Testis (tissue), 3 donors: Measurements from ENCODE around the gene NIPSNAP3A. TPM values are rescaled to one million over a fixed set of nuclear protein-coding genes. Genes with fewer than 3 reads are reported as not detected.

Source experiments
- DNase-seq: peaks from one replicate; pipeline ENCODE4 v3.0.0-alpha.2; 2019
- H3K27ac ChIP-seq, 2 donors: fragments of 200-600 bp; sonication (generic); one replicate each; pipeline ENCODE4 v1.5.1; 2019
- H3K27me3 ChIP-seq: fragments of 200-600 bp; sonication (generic); one replicate; pipeline ENCODE4 v1.5.1; 2019
- H3K36me3 ChIP-seq: fragments of 200-600 bp; sonication (generic); one replicate; pipeline ENCODE4 v1.5.1; 2017; ENCODE audit warnings: low read depth; ENCODE audit errors: missing control alignments
- H3K4me1 ChIP-seq: fragments of 200-600 bp; sonication (generic); one replicate; pipeline ENCODE4 v1.5.1; 2019
- H3K4me3 ChIP-seq, 2 donors: fragments of 200-600 bp; sonication (generic); one replicate each; pipeline ENCODE4 v1.5.1; 2017 to 2019
- H3K9me3 ChIP-seq: fragments of 200-600 bp; sonication (generic); one replicate; pipeline ENCODE4 v1.5.1; 2017
- POLR2A ChIP-seq: fragments of 450-650 bp; IDR thresholded peaks from one replicate; pipeline ENCODE4 v1.6.1; 2017; ENCODE audit warnings: antibody characterized with exemption, mild to moderate bottlenecking, moderate library complexity
- WGBS, 2 donors: methylation state at CpG; one replicate each; pipeline ENCODE4 v1.1.5; 2018; 5-methylcytosine and 5-hydroxymethylcytosine counted together
- intact Hi-C: fragments of 100-400 bp; cut with DNase I; formaldehyde crosslinking; loops from one replicate; pipeline ENCODE4 v1.15.1; 2023; ENCODE audit warnings: low total_unique reads
- polyA plus RNA-seq: library from polyadenylated mRNA; stranded (reverse); fragments of 350-450 nt; fragmentation: Illumina TruSeq; extraction: RNeasy Lipid Tissue Mini Kit (QIAGEN cat#74804); gene quantifications from one replicate; pipeline ENCODE4 v1.2.3, GENCODE V29; 2014; ENCODE audit warnings: low read depth, low replicate concordance; ENCODE audit not compliant: insufficient read depth
- total RNA-seq, 2 donors: library from RNA; depleted of rRNA; stranded (reverse); fragments of >200 nt; gene quantifications; one replicate each; pipeline ENCODE4 v1.2.3, GENCODE V29; 2016
- TF ChIP-seq, protein P1 (sequence below), 3 experiments: fragments of 450-650 bp in 2 of 3; fragments of 200-600 bp in 1 of 3; sonication (generic) in 1 of 3; IDR thresholded peaks; one replicate each; pipeline ENCODE4 v1.5.1; 2016 to 2019; ENCODE audit warnings: antibody characterized with exemption in 3 of 3, mild to moderate bottlenecking in 2 of 3, moderate library complexity in 1 of 3

NIPSNAP3A gene
- total and polyA plus RNA-seq, 3 donors from 2014 or later = 21.6 to 28.8 (median 27.0) TPM

DNA sequence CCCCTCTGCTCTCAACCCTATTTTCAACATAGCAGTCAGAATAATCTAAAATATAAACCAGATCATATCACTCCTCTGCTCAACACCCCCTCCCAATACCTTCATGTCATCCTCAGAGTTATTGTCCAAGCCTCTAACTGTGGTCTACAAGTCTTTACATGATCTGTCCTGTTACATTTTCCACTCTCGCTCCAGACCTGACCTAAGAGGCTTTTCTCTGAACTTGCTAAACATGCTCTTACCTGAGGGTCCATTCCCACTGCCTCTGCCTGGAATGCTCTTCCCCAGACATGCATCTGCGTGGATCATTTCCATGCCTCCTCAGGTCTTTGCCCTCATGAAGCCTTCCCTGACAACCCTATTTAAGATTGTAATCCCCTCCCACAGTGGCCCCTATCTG, 28.5 kb downstream of the NIPSNAP3A start:
- WGBS, 2 donors = 92 to 97% methylated on average over 2 of the region's 2 CpGs
- no peaks in the 10 kb centered on the region for H3K27me3 ChIP-seq
- no peaks in the 10 kb centered on the region for H3K9me3 ChIP-seq
- intact Hi-C loops = no loop called here
- H3K4me1 ChIP-seq = peaks cover 5% of the 10 kb centered on the region
- H3K27ac ChIP-seq = no peak overlapping the region
- no peak overlapping the region for H3K4me3 ChIP-seq
- no peak for DNase-seq
- no peak for TF ChIP-seq POLR2A
- TF ChIP-seq, protein P1, sequence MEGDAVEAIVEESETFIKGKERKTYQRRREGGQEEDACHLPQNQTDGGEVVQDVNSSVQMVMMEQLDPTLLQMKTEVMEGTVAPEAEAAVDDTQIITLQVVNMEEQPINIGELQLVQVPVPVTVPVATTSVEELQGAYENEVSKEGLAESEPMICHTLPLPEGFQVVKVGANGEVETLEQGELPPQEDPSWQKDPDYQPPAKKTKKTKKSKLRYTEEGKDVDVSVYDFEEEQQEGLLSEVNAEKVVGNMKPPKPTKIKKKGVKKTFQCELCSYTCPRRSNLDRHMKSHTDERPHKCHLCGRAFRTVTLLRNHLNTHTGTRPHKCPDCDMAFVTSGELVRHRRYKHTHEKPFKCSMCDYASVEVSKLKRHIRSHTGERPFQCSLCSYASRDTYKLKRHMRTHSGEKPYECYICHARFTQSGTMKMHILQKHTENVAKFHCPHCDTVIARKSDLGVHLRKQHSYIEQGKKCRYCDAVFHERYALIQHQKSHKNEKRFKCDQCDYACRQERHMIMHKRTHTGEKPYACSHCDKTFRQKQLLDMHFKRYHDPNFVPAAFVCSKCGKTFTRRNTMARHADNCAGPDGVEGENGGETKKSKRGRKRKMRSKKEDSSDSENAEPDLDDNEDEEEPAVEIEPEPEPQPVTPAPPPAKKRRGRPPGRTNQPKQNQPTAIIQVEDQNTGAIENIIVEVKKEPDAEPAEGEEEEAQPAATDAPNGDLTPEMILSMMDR (IDR thresholded peaks at IDR 0.05) = no peak
- no peaks in the 10 kb centered on the region for H3K36me3 ChIP-seq

DNA sequence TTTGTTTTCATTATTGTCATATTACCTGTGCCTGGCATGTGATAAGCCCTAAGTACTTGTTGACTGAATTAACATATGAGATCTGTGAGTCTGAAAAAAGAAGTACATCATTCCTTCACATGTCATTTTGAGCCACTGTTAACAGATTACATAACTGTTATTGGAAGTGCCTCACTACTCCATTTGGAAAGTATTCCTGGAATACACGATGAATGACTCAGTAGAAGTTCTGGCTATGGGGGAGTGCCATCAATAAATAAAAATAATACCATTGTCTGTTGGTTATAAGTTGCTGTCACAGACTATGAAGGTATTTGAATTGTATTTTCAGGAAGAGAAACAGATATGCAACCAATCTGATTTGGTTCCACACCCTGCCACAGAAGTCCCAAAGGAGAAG, 29.3 kb downstream of the NIPSNAP3A start:
- Histone ChIP-seq H3K27ac (no peak overlapping the region), H3K4me1 (peaks cover 11% of the 10 kb centered on the region), H3K36me3 (no peaks in the 10 kb centered on the region), H3K27me3 (no peaks in the 10 kb centered on the region), H3K4me3 (no peak overlapping the region), H3K9me3 (no peaks in the 10 kb centered on the region)
- DNase-seq = no peak
- TF ChIP-seq POLR2A = no peak
- TF ChIP-seq, protein P1 (IDR thresholded peaks at IDR 0.05) = no peak
- 50 to 71% methylated on average over 1 of the region's 1 CpG for WGBS, 2 donors
- intact Hi-C loops = no loop called here

DNA sequence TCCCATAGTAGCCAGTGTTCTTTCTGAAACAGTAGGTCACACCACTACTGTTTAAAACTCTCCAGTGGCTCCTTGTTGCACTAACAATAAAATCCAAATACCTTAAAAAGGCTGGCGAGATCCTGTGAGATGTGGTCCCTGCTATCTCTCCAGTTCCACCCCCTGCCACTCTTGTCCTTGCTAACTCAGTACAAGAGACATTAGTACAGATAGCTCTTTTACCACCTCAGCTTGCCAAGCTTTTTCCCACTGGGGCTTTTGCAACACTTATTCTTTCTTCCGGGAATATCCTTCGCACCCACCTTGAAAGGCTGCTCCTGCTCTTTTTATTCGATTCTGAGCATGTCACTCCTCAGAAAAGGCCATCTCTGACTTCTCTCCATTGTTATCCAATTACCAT, 31.3 kb downstream of the NIPSNAP3A start:
- H3K4me1 ChIP-seq = peaks cover 7% of the 10 kb centered on the region
- H3K27me3 ChIP-seq = no peaks in the 10 kb centered on the region
- H3K4me3 ChIP-seq = no peak overlapping the region
- intact Hi-C loops = no loop called here
- TF ChIP-seq, protein P1 (IDR thresholded peaks at IDR 0.05) = no peak
- TF ChIP-seq POLR2A = no peak
- no peaks in the 10 kb centered on the region for H3K36me3 ChIP-seq
- 81 to 84% methylated on average over 4 of the region's 4 CpGs for WGBS, 2 donors
- no peak for DNase-seq
- H3K27ac ChIP-seq = no peak overlapping the region
- H3K9me3 ChIP-seq = no peaks in the 10 kb centered on the region

DNA sequence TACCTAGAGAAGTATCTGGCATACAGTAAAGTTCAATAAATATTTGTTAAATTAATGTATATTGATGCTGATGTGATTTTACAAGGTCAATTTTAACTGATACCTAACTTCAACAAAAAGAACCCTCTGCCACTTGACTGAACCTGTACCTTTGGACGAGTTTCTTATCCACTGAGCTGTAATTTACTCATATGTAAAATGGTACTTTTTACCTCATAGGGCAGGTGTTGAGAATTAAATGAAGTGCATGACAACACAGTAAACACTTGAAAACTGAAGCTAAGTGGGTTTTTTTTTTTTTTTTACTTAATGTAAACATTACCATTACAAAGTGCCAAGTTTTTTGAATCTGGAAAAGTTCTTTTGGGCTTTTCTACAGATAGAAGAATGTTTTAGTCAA, 31.9 kb downstream of the NIPSNAP3A start:
- Histone ChIP-seq H3K27me3 (no peaks in the 10 kb centered on the region), H3K9me3 (no peaks in the 10 kb centered on the region), H3K36me3 (no peaks in the 10 kb centered on the region), H3K4me3 (no peak overlapping the region), H3K4me1 (peaks cover 7% of the 10 kb centered on the region), H3K27ac (no peak overlapping the region)
- TF ChIP-seq, protein P1 (IDR thresholded peaks at IDR 0.05) = no peak
- no peak for TF ChIP-seq POLR2A
- no peak for DNase-seq
- 90 to 91% methylated on average over 1 of the region's 1 CpG for WGBS, 2 donors
- intact Hi-C loops = no loop called here

- intact Hi-C loops = no loop called here
- Histone ChIP-seq H3K27me3 (no peaks in the 10 kb centered on the region), H3K4me1 (peaks cover 7% of the 10 kb centered on the region), H3K4me3 (no peak overlapping the region), H3K36me3 (no peaks in the 10 kb centered on the region), H3K9me3 (no peaks in the 10 kb centered on the region), H3K27ac (no peak overlapping the region)
- no peak for DNase-seq
- WGBS, 2 donors = 76 to 80% methylated on average over 9 of the region's 9 CpGs
- no peak for TF ChIP-seq POLR2A
- TF ChIP-seq, protein P1 (IDR thresholded peaks at IDR 0.05) = no peak
Measured at GRCh38 chr9:104779946-104780535, 32.6 kb downstream of the NIPSNAP3A start.
